ENCODE results near the gene HTR7. TPM values are rescaled to one million over a fixed set of nuclear protein-coding genes. Genes with fewer than 3 reads are reported as not detected.

Gene HTR7
- total and polyA plus RNA-seq, 8 donors = 0.12 to 0.65 (median 0.24) TPM

DNA sequence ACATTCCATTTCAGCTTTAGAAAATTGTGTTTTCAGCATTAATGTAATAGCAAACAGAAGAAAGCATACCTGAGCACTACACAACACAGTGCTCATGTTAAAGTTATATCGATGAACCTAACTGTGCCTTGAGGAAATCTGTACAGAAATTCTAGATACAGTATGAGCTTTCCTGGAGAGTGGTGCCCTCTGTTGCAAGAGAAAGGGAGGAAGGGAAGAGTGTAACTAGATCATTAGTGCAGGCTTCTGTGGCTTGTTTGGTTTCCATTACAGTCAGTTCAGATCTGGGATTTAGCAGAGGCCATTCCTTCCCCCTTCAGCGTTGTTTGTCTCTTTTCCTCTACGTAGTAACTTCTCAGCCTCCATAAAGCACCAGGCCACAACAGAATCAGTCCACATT is 139.7 kb downstream of the HTR7 start:
- H3K4me3 ChIP-seq = no peak overlapping the region
- peak in 1 of 4 donors; percentile 18 for DNase-seq
- TF ChIP-seq, protein P1, sequence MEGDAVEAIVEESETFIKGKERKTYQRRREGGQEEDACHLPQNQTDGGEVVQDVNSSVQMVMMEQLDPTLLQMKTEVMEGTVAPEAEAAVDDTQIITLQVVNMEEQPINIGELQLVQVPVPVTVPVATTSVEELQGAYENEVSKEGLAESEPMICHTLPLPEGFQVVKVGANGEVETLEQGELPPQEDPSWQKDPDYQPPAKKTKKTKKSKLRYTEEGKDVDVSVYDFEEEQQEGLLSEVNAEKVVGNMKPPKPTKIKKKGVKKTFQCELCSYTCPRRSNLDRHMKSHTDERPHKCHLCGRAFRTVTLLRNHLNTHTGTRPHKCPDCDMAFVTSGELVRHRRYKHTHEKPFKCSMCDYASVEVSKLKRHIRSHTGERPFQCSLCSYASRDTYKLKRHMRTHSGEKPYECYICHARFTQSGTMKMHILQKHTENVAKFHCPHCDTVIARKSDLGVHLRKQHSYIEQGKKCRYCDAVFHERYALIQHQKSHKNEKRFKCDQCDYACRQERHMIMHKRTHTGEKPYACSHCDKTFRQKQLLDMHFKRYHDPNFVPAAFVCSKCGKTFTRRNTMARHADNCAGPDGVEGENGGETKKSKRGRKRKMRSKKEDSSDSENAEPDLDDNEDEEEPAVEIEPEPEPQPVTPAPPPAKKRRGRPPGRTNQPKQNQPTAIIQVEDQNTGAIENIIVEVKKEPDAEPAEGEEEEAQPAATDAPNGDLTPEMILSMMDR (IDR thresholded peaks at IDR 0.05) = no peak
- no peak overlapping the region for H3K27ac ChIP-seq
- no peaks in the 10 kb centered on the region for H3K4me1 ChIP-seq
- intact Hi-C loops (cut with DNase I) = no loop called here
- H3K9me3 ChIP-seq = no peaks in the 10 kb centered on the region
- H3K27me3 ChIP-seq = no peaks in the 10 kb centered on the region
- ATAC-seq = no peak
- no peaks in the 10 kb centered on the region for H3K36me3 ChIP-seq

DNA sequence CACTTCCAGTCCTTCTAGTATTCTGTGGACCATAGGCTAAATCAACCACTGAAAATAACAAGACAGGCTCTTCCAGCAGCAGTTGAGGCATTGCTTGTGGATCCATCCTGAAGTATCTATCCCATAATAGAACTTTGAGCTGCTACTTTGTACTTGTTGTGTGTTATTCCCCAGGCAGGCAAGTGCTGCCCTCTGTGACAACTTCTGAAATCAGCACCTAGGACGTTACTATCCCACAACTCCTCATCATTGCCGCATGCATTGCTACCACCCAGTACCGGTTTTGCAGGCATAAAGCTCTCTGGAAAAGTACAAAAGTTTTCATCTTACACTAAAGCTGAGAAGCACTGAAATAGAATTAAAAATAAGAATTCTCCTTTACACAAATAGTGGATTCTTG is 145.3 kb downstream of the HTR7 start:
- DNase-seq = no peak
- intact Hi-C loops (cut with DNase I) = no loop called here
- TF ChIP-seq, protein P1 (IDR thresholded peaks at IDR 0.05) = no peak
- no peaks in the 10 kb centered on the region for H3K36me3 ChIP-seq
- no peak overlapping the region for H3K27ac ChIP-seq
- H3K4me3 ChIP-seq = no peak overlapping the region
- no peaks in the 10 kb centered on the region for H3K27me3 ChIP-seq
- H3K9me3 ChIP-seq = no peaks in the 10 kb centered on the region
- no peaks in the 10 kb centered on the region for H3K4me1 ChIP-seq
- no peak for ATAC-seq

DNA sequence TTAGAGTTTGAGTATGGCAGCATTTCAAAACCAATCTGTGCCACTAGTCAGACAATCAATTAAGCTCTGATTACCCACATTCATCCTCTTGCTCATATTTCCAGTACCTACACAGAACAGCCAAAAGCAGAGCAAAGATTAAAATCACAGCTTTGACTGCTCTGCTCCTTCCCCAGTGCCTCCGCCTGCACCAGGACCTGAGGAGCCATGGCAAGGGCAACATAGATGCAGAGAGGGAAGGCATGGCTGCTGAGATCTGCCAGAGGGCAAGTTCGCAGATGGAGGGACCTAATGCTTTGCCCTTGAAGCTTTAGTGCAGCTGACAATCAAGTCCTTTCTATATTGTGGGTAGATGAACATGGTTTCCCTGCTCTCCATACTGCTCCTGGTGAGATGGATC is 148.1 kb downstream of the HTR7 start:
- no peaks in the 10 kb centered on the region for H3K27me3 ChIP-seq
- intact Hi-C loops (cut with DNase I) = no loop called here
- H3K27ac ChIP-seq = no peak overlapping the region
- H3K4me1 ChIP-seq = no peaks in the 10 kb centered on the region
- DNase-seq (no peak), ATAC-seq (no peak)
- H3K4me3 ChIP-seq = no peak overlapping the region
- no peaks in the 10 kb centered on the region for H3K36me3 ChIP-seq
- TF ChIP-seq, protein P1 (IDR thresholded peaks at IDR 0.05) = no peak
- no peaks in the 10 kb centered on the region for H3K9me3 ChIP-seq

DNA sequence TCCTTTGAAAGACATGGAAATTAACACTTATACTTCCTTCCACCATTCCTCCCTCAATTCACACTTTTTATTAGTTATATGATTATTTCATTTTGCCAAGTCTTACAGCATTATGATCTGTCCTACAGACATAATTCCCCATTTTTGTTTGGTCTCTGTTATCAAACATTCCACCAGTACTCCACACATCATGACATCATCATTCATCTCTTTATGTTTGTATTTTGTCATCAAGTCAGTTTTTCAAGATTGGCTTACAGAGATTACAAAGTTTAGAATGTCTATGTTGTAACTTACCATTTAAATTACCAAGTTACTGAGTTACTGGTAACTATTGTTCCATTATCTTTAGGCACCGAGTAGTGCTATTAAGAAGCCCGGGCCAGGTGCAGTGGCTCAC is 150.2 kb downstream of the HTR7 start:
- Histone ChIP-seq H3K9me3 (no peaks in the 10 kb centered on the region), H3K4me3 (no peak overlapping the region), H3K36me3 (no peaks in the 10 kb centered on the region), H3K27me3 (no peaks in the 10 kb centered on the region), H3K4me1 (no peaks in the 10 kb centered on the region), H3K27ac (no peak overlapping the region)
- TF ChIP-seq, protein P1 (IDR thresholded peaks at IDR 0.05) = no peak
- DNase-seq = no peak
- intact Hi-C loops (cut with DNase I) = no loop called here
- no peak for ATAC-seq

DNA sequence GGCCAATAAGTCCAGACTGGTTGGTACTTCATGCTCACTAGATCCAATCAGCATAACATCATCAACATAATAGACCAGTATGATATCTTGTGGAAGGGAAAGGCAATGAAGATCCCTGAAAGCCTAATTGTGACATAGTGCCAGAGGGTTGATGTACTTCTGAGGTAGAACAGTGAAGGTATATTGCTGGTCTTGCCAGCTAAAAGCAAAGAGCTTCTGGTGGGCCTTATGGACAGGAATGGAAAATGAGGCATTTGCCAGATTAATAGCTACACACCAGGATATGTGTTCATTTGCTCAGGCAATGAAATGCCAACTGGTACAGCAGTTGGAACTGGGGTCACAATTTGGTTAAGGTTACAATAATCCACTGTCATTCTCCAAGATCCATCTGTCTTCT is 156.4 kb downstream of the HTR7 start:
- DNase-seq = no peak
- Histone ChIP-seq H3K4me3 (no peak overlapping the region), H3K4me1 (no peaks in the 10 kb centered on the region), H3K27me3 (no peaks in the 10 kb centered on the region), H3K36me3 (no peaks in the 10 kb centered on the region), H3K27ac (no peak overlapping the region), H3K9me3 (no peaks in the 10 kb centered on the region)
- TF ChIP-seq, protein P1 (IDR thresholded peaks at IDR 0.05) = no peak
- intact Hi-C loops (cut with DNase I) = no loop called here
- no peak for ATAC-seq

Measured in left lung (tissue), 10 donors.